ENCODE data around the gene CYP27C1. TPM values are rescaled to one million over a fixed set of nuclear protein-coding genes. Genes with fewer than 3 reads are reported as not detected.
A peak's percentile ranks its signal among the peaks of the same experiment; 100 is the strongest.

Gene CYP27C1
- total and polyA plus RNA-seq, 2 experiments from 2014 or later, result 1.8 to 2.9 TPM

DNA sequence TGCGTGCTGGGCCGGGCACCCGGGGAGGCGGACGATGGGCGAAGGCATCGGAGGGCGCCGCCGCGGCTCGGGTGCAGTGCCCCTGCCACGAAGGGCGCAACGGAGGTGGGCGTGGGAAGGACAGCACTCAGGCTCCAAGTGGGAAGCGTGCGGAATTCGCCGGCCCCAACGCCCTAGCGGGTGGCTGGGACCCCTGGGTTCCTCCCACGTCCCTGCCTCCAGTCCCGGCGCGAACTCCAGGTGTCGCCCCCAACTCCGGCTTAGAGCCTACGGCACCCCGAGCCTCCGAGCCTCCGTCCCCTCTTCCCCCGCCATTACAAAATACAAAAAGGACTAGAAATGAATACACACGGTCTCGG is 1.3 kb downstream of the CYP27C1 start:
- Histone ChIP-seq H3K4me1 (ENCODE audit: insufficient read depth) (peaks cover 9% of the 10 kb centered on the region), H3K36me3 (ENCODE audit: insufficient read depth) (no peaks in the 10 kb centered on the region), H3K79me2 (replicated peaks; ENCODE audit: insufficient read depth) (no peaks in the 10 kb centered on the region), H3K27me3 (ENCODE audit: insufficient read depth) (peaks cover 45% of the 10 kb centered on the region), H2AFZ (peak overlapping the region; percentile 93), H3K27ac (ENCODE audit: low read depth) (no peak overlapping the region), H3K4me3 (peak overlapping the region; percentile 57), H3K9me2 (ENCODE audit: insufficient read depth) (no peaks in the 10 kb centered on the region), H3F3A (replicated peaks; ENCODE audit: low read depth) (peaks cover 6% of the 10 kb centered on the region; the same call in 1 of the 2 replicates), H4K20me1 (replicated peaks; ENCODE audit: insufficient read depth) (no peaks in the 10 kb centered on the region; the same call in 1 of the 2 replicates), H3K4me2 (peak overlapping the region; percentile 82)
- Mint-ChIP-seq H3K27me3 (ENCODE audit: insufficient read depth, low read depth, poor library complexity) (peaks cover 32% of the 10 kb centered on the region), H3K4me1 (peaks cover 12% of the 10 kb centered on the region), H3K9me3 (no peaks in the 10 kb centered on the region; the same call in 2 of the 3 replicates), H3K27ac (no peak overlapping the region), H3K4me3 (peak overlapping the region; percentile 94), H3K36me3 (ENCODE audit: low read depth) (no peaks in the 10 kb centered on the region; the same call in 2 of the 3 replicates)
- DNase-seq (ENCODE audit: low spot score), result no peak
- TF ChIP-seq CREB1 (CRISPR knock-in tag; IDR thresholded peaks at IDR 0.05; ENCODE audit: low read depth) (no peak), NANOG (IDR thresholded peaks at IDR 0.05; ENCODE audit: borderline replicate concordance) (no peak), ZNF331 (CRISPR knock-in tag; IDR thresholded peaks at IDR 0.05; ENCODE audit: low read depth) (no peak), EZH2phosphoT487 (IDR thresholded peaks at IDR 0.05; ENCODE audit: unreplicated experiment) (no peak), POLR2AphosphoS5 (IDR thresholded peaks at IDR 0.05; ENCODE audit: low read depth) (no peak), EZH2 (IDR thresholded peaks at IDR 0.05; ENCODE audit: low read depth, unreplicated experiment) (no peak), JUNB (IDR thresholded peaks at IDR 0.05; ENCODE audit: unreplicated experiment) (no peak), ZNF114 (CRISPR knock-in tag; IDR thresholded peaks at IDR 0.05) (no peak), STAT1 (IDR thresholded peaks at IDR 0.05; ENCODE audit: unreplicated experiment) (no peak)
- TF ChIP-seq, protein P1, sequence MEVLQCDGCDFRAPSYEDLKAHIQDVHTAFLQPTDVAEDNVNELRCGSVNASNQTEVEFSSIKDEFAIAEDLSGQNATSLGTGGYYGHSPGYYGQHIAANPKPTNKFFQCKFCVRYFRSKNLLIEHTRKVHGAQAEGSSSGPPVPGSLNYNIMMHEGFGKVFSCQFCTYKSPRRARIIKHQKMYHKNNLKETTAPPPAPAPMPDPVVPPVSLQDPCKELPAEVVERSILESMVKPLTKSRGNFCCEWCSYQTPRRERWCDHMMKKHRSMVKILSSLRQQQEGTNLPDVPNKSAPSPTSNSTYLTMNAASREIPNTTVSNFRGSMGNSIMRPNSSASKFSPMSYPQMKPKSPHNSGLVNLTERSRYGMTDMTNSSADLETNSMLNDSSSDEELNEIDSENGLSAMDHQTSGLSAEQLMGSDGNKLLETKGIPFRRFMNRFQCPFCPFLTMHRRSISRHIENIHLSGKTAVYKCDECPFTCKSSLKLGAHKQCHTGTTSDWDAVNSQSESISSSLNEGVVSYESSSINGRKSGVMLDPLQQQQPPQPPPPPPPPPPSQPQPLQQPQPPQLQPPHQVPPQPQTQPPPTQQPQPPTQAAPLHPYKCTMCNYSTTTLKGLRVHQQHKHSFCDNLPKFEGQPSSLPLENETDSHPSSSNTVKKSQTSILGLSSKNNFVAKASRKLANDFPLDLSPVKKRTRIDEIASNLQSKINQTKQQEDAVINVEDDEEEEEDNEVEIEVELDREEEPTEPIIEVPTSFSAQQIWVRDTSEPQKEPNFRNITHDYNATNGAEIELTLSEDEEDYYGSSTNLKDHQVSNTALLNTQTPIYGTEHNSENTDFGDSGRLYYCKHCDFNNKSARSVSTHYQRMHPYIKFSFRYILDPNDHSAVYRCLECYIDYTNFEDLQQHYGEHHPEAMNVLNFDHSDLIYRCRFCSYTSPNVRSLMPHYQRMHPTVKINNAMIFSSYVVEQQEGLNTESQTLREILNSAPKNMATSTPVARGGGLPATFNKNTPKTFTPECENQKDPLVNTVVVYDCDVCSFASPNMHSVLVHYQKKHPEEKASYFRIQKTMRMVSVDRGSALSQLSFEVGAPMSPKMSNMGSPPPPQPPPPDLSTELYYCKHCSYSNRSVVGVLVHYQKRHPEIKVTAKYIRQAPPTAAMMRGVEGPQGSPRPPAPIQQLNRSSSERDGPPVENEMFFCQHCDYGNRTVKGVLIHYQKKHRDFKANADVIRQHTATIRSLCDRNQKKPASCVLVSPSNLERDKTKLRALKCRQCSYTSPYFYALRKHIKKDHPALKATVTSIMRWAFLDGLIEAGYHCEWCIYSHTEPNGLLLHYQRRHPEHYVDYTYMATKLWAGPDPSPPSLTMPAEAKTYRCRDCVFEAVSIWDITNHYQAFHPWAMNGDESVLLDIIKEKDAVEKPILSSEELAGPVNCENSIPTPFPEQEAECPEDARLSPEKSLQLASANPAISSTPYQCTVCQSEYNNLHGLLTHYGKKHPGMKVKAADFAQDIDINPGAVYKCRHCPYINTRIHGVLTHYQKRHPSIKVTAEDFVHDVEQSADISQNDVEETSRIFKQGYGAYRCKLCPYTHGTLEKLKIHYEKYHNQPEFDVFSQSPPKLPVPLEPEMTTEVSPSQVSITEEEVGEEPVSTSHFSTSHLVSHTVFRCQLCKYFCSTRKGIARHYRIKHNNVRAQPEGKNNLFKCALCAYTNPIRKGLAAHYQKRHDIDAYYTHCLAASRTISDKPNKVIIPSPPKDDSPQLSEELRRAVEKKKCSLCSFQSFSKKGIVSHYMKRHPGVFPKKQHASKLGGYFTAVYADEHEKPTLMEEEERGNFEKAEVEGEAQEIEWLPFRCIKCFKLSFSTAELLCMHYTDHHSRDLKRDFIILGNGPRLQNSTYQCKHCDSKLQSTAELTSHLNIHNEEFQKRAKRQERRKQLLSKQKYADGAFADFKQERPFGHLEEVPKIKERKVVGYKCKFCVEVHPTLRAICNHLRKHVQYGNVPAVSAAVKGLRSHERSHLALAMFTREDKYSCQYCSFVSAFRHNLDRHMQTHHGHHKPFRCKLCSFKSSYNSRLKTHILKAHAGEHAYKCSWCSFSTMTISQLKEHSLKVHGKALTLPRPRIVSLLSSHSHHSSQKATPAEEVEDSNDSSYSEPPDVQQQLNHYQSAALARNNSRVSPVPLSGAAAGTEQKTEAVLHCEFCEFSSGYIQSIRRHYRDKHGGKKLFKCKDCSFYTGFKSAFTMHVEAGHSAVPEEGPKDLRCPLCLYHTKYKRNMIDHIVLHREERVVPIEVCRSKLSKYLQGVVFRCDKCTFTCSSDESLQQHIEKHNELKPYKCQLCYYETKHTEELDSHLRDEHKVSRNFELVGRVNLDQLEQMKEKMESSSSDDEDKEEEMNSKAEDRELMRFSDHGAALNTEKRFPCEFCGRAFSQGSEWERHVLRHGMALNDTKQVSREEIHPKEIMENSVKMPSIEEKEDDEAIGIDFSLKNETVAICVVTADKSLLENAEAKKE (CRISPR knock-in tag; IDR thresholded peaks at IDR 0.05), result no peak
- TF ChIP-seq, protein P2, sequence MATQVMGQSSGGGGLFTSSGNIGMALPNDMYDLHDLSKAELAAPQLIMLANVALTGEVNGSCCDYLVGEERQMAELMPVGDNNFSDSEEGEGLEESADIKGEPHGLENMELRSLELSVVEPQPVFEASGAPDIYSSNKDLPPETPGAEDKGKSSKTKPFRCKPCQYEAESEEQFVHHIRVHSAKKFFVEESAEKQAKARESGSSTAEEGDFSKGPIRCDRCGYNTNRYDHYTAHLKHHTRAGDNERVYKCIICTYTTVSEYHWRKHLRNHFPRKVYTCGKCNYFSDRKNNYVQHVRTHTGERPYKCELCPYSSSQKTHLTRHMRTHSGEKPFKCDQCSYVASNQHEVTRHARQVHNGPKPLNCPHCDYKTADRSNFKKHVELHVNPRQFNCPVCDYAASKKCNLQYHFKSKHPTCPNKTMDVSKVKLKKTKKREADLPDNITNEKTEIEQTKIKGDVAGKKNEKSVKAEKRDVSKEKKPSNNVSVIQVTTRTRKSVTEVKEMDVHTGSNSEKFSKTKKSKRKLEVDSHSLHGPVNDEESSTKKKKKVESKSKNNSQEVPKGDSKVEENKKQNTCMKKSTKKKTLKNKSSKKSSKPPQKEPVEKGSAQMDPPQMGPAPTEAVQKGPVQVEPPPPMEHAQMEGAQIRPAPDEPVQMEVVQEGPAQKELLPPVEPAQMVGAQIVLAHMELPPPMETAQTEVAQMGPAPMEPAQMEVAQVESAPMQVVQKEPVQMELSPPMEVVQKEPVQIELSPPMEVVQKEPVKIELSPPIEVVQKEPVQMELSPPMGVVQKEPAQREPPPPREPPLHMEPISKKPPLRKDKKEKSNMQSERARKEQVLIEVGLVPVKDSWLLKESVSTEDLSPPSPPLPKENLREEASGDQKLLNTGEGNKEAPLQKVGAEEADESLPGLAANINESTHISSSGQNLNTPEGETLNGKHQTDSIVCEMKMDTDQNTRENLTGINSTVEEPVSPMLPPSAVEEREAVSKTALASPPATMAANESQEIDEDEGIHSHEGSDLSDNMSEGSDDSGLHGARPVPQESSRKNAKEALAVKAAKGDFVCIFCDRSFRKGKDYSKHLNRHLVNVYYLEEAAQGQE (IDR thresholded peaks at IDR 0.05; ENCODE audit: unreplicated experiment), result no peak
- TF ChIP-seq, protein P3, sequence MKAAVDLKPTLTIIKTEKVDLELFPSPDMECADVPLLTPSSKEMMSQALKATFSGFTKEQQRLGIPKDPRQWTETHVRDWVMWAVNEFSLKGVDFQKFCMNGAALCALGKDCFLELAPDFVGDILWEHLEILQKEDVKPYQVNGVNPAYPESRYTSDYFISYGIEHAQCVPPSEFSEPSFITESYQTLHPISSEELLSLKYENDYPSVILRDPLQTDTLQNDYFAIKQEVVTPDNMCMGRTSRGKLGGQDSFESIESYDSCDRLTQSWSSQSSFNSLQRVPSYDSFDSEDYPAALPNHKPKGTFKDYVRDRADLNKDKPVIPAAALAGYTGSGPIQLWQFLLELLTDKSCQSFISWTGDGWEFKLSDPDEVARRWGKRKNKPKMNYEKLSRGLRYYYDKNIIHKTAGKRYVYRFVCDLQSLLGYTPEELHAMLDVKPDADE (IDR thresholded peaks at IDR 0.05), result no peak
- TF ChIP-seq, protein P4, sequence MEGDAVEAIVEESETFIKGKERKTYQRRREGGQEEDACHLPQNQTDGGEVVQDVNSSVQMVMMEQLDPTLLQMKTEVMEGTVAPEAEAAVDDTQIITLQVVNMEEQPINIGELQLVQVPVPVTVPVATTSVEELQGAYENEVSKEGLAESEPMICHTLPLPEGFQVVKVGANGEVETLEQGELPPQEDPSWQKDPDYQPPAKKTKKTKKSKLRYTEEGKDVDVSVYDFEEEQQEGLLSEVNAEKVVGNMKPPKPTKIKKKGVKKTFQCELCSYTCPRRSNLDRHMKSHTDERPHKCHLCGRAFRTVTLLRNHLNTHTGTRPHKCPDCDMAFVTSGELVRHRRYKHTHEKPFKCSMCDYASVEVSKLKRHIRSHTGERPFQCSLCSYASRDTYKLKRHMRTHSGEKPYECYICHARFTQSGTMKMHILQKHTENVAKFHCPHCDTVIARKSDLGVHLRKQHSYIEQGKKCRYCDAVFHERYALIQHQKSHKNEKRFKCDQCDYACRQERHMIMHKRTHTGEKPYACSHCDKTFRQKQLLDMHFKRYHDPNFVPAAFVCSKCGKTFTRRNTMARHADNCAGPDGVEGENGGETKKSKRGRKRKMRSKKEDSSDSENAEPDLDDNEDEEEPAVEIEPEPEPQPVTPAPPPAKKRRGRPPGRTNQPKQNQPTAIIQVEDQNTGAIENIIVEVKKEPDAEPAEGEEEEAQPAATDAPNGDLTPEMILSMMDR (conservative IDR thresholded peaks at IDR 0.05; ENCODE audit: low read depth in 2 of 2), result no peak
- no peak; the same call in 2 of the 3 replicates for ATAC-seq

All from GM23338 (cell line).